HFF-Myc (cell line): ENCODE measurements around the gene PLPP4.

Experiments
- DNase-seq: peaks from one replicate; pipeline ENCODE4 v3.0.0-alpha.2; 2011; ENCODE audit warnings: low read depth; ENCODE audit errors: extremely low read depth
- H3K4me3 ChIP-seq: replicated peaks from 2 replicates; pipeline ENCODE4 v1.5.1; 2011; ENCODE audit warnings: low read depth, mild to moderate bottlenecking, control low read depth, low read length
- TF ChIP-seq, protein P1 (sequence below): IDR thresholded peaks from 2 replicates; pipeline ENCODE4 v1.5.1; 2012; ENCODE audit warnings: mild to moderate bottlenecking, low read depth, low read length, control low read depth; ENCODE audit errors: missing control alignments

The PLPP4 gene

DNA sequence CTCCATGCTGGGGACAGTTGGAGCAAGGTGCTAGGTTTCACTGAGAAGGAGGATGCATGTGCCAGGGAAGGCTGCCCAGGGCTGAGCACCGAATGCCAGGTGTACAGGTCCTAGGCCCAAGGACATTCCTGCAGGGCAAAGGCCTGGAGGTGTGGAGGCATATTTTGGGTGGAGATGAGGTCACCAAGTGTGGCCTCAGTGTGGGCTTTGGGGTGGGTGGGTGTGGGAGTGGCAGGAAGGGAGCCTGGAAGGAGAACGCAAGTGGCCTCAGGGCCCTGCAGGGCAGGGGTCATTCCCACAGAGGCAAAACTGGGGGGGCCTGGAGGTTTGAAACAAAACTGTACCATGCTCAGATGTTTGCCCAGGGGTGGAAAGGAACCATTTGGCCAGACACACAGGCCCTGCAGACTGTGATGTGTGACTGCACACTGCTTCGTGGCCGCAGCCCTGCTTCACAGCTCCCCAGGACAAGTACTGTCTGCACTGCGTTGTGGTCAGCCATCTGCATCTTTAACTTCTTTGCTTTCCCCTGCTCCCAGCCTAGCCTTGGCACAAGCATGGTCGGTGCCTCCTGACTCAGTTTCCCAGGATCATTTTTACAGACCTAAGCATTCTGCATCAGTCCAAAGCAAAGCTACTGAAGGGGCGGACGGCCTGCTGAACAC lies 5.1 kb downstream of the PLPP4 start:
- TF ChIP-seq, protein P1, sequence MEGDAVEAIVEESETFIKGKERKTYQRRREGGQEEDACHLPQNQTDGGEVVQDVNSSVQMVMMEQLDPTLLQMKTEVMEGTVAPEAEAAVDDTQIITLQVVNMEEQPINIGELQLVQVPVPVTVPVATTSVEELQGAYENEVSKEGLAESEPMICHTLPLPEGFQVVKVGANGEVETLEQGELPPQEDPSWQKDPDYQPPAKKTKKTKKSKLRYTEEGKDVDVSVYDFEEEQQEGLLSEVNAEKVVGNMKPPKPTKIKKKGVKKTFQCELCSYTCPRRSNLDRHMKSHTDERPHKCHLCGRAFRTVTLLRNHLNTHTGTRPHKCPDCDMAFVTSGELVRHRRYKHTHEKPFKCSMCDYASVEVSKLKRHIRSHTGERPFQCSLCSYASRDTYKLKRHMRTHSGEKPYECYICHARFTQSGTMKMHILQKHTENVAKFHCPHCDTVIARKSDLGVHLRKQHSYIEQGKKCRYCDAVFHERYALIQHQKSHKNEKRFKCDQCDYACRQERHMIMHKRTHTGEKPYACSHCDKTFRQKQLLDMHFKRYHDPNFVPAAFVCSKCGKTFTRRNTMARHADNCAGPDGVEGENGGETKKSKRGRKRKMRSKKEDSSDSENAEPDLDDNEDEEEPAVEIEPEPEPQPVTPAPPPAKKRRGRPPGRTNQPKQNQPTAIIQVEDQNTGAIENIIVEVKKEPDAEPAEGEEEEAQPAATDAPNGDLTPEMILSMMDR = no peak
- DNase-seq = no peak

DNA sequence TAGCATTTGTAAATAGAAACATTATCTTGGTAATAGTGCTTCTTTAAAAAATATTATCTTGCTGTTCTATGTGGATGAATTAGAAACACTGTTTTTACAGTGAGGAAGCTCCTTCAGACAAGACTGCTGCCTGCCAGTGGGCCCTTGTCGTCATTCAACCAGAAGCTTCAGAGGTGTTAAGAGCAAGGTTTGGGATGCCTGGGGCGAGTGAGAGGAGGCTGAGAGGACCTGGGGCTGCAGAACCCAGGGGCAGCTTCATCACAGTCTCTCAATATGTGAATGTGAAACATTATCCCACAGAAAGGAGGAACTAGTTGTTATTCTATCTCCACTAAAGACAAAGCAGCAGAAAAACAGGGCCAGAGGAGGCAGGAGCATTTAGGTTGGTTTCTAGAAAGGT lies 8.1 kb downstream of the PLPP4 start:
- no peak for DNase-seq
- TF ChIP-seq, protein P1 = no peak
- H3K4me3 ChIP-seq = no peak overlapping the region

More for the DNA sequence above, 5.1 kb downstream of the PLPP4 start:
- H3K4me3 ChIP-seq = no peak overlapping the region

DNA sequence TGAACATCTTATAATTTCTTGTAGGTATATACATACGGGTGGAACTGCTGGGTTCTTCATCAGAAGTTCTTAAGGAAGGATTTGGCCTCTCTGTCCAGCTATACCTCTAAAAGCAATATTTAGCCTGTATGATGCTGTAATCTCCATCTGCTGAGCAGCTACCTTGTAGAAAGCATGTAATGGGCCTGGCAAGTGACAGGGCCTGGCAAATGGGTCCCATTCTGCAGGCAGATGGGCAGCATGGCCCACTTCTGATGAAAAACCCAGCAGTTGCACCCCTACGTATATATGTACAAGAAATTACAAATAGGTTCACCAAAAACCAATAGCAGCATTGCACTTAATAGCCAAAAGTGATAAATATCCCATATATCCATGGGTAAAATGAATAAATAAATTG lies 9.0 kb downstream of the PLPP4 start:
- DNase-seq = no peak
- TF ChIP-seq, protein P1 = no peak
- no peak overlapping the region for H3K4me3 ChIP-seq

DNA sequence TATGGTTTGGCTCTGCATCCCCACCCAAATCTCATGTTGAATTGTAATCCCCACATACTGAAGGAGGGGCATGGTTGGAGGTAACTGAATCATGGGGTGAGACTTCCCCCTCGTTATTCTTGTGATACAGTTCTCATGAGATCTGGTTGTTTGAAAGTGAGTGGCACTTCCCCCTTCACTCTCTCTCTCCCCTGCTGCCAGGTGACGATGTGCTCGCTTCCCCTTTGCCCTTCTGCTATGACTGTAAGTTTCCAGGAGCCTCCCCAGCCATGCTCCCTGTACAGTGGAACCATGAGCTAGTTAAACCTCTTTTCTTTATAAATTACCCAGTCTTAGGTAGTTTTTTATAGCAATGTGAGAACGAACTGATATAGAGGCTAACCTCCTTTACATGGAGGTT lies 16.6 kb downstream of the PLPP4 start:
- no peak overlapping the region for H3K4me3 ChIP-seq
- TF ChIP-seq, protein P1 = no peak

DNA sequence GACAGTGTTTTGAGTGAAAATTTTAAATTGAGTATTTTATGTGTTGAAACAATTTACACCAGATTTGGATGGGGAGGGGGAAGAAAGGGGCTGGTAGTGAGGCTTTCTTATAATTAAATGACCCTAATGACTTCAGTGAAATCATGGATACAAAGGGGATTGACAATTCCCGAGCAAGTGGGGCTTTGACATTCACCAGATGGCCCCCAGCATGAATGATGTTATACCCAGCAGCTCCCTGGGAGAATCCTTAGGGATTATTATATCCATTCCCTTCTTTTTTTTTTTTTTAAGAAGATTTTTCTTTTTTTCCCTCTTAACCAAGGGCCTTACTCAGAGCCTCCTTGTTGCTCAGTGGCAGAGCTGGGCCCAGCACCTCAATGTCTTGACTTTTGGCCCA lies 17.9 kb downstream of the PLPP4 start:
- TF ChIP-seq, protein P1 = no peak
- H3K4me3 ChIP-seq = no peak overlapping the region
- no peak for DNase-seq

More for the DNA sequence above, 16.6 kb downstream of the PLPP4 start:
- no peak for DNase-seq

DNA sequence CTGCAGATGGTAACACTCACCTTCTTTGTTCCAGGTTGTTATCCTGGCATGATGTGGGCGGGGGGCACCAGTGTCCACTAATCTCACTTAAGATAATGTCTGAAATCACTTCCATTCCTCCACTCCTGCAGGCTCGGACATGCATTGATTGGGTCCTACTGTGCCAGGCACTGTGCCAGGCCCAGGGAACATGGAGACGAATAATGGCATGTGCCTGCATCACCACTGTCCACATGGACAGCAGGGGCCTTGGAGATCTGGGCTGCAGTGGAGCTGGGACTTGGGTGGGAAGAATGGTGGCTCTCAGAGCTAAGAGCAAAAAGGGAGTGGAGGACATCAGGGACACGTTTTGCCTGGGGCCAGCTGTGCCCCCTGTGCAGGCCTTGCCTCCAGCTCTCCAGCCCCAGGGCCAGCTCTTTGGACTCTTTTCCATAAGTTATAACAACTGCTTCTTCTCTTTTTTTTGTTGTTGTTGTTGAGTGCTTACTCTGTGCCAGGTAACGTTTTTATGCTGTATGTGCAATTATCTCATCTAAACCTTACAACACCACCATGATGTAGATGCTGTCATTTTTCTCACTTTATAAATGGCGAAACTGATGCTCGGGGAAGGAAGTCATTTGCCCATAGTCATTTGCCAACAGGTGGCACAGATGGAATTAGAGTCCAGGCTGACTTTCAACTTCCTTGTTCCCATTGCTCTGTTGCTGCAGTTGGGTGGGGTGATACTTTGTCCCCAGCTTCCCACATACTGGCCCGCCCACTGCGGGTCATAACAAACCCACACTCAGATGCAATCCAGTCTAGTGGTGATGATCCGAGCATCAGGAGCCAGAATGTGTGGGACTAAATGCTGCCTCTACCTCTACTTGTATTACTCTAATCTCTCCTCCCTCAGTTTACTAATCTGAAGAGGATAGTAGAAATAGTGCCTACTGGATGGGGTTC lies 19.1 kb downstream of the PLPP4 start:
- H3K4me3 ChIP-seq = no peak overlapping the region
- DNase-seq = no peak
- TF ChIP-seq, protein P1 = no peak
